Large intestine (tissue), 3 donors: ENCODE results near the gene PDZRN3. TPM values are rescaled to one million over a fixed set of nuclear protein-coding genes. Genes with fewer than 3 reads are reported as not detected.

Source experiments
- DNase-seq, 2 donors: peaks; one replicate each; pipeline versions ENCODE4 v3.0.0 to v3.0.0-alpha.2; 2013
- H3K27ac ChIP-seq: one replicate; pipeline ENCODE4 v1.5.1; 2013; ENCODE audit warnings: low read length
- H3K27me3 ChIP-seq: 2 replicates; pipeline ENCODE4 v1.6.1; 2013; ENCODE audit warnings: low read length; ENCODE audit not compliant: control insufficient read depth, insufficient read depth
- H3K36me3 ChIP-seq: 2 replicates; pipeline ENCODE4 v1.6.1; 2013; ENCODE audit warnings: low read length; ENCODE audit not compliant: control insufficient read depth, insufficient read depth
- H3K4me1 ChIP-seq: one replicate; pipeline ENCODE4 v1.6.1; 2013; ENCODE audit warnings: low read length; ENCODE audit not compliant: control insufficient read depth, insufficient read depth
- H3K4me3 ChIP-seq: one replicate; pipeline ENCODE4 v1.5.1; 2013; ENCODE audit warnings: low read length
- H3K9me3 ChIP-seq: one replicate; pipeline ENCODE4 v1.6.1; 2013; ENCODE audit warnings: mild to moderate bottlenecking, low read depth, low read length, moderate library complexity; ENCODE audit not compliant: control insufficient read depth
- WGBS: methylation state at CpG from one replicate; pipeline ENCODE4 v1.1.5; 2013; ENCODE audit warnings: low lambda C conversion rate; ENCODE audit not compliant: insufficient coverage; 5-methylcytosine and 5-hydroxymethylcytosine counted together
- polyA plus RNA-seq: library from polyadenylated mRNA; unstranded; fragments of 120-200 nt; gene quantifications from one replicate; pipeline ENCODE4 v1.2.1, GENCODE V29; 2013

Gene PDZRN3
- polyA plus RNA-seq, 1 donor: 40.7 TPM

DNA sequence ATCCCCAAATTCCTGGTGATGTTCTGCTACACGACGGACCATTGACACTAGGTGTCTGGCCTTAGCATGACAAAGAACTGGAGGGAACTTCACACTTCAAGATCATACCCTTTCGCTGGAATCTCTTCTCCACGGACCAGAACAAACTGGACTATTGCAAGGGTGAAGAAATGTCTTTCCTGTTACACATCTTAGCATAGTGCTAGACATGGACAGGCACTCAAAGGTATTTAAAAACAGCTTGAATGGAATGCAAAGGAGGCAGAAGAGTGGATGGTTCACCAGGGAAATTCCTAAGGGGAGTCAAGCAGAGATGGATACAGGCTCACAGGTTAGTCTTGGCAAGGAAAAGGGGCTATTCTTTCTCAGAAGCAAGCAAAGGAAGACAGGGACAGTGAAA, 33.5 kb upstream of the PDZRN3 start:
- no CpG with 5 or more reads among the region's 4 CpGs for WGBS
- H3K27ac ChIP-seq: no peak overlapping the region
- H3K4me1 ChIP-seq: no peaks in the 10 kb centered on the region
- H3K4me3 ChIP-seq: no peak overlapping the region
- no peaks in the 10 kb centered on the region for H3K27me3 ChIP-seq
- no peak for DNase-seq
- no peaks in the 10 kb centered on the region for H3K9me3 ChIP-seq
- H3K36me3 ChIP-seq: no peaks in the 10 kb centered on the region

DNA sequence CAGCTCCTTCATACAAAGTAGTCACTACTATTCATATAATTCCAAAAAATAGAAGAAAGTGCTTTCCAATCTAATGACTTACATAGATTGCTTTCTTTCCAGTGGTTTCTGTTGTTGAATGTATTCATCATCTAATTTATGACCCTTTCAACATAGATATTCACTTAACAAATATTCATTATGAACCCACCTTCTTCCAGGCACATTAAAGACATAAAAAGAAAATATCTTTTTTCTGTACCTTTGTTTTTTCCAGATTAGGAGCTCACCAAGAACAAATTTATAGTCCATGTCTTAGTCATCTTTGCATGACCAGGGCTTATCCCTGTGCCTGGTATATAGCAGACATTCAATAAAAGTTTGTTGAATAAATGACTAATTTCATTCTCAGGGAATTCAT, 32.4 kb upstream of the PDZRN3 start:
- H3K4me1 ChIP-seq: peaks cover 3% of the 10 kb centered on the region
- no peaks in the 10 kb centered on the region for H3K27me3 ChIP-seq
- H3K9me3 ChIP-seq: no peaks in the 10 kb centered on the region
- H3K4me3 ChIP-seq: no peak overlapping the region
- DNase-seq: no peak
- no peaks in the 10 kb centered on the region for H3K36me3 ChIP-seq
- no peak overlapping the region for H3K27ac ChIP-seq

- Histone ChIP-seq H3K27me3 (no peaks in the 10 kb centered on the region), H3K4me3 (no peak overlapping the region), H3K27ac (no peak overlapping the region), H3K36me3 (no peaks in the 10 kb centered on the region), H3K9me3 (no peaks in the 10 kb centered on the region), H3K4me1 (peaks cover 3% of the 10 kb centered on the region)
- DNase-seq: no peak
- WGBS: 100% methylated on average over 1 of the region's 4 CpGs
Measured at GRCh38 chr3:73656241-73656890, 31.6 kb upstream of the PDZRN3 start.

DNA sequence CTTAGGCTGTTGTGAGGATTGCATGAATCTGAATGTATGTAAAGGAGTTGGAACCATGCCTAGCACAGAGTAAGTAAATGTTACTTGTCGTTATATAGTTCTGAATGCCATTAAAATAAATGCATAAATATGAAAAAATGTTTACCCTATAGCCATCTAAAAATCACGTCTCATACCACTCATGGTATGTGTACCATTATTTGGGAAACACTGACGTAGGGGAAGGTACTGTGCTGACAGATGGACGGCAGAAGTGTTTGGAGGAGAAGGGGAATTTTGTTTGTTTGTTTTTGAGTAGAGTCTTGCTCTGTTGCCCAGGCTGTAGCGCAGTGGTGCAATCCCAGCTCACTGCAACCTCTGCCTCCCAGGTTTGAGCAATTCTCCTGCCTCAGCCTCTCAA, 30.5 kb upstream of the PDZRN3 start:
- H3K36me3 ChIP-seq: no peaks in the 10 kb centered on the region
- H3K27ac ChIP-seq: no peak overlapping the region
- H3K4me1 ChIP-seq: peaks cover 3% of the 10 kb centered on the region
- H3K9me3 ChIP-seq: no peaks in the 10 kb centered on the region
- DNase-seq: no peak
- H3K27me3 ChIP-seq: no peaks in the 10 kb centered on the region
- WGBS: no CpG with 5 or more reads among the region's 5 CpGs
- H3K4me3 ChIP-seq: no peak overlapping the region

DNA sequence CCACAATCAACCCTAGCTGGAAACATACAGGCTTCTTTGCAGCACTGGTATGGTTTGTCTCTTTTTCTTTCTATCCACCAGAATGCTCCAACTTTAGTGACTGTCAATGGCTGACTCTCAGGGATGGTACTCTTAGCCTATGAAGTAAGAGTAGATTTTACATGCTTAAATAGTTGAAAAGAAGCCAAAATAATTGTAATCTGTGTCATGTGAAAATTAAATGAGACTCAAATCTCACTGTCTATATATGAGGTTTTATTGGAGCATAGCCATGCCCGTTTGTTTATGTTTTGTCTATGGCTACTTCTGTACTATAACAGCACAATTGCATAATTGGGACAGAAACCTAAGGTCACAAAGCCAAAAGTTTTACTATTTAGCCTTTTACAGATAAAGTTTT, 29.1 kb upstream of the PDZRN3 start:
- Histone ChIP-seq H3K4me3 (no peak overlapping the region), H3K27ac (no peak overlapping the region), H3K9me3 (no peaks in the 10 kb centered on the region), H3K4me1 (peaks cover 10% of the 10 kb centered on the region), H3K27me3 (no peaks in the 10 kb centered on the region), H3K36me3 (no peaks in the 10 kb centered on the region)
- WGBS: no CpG with 5 or more reads among the region's 1 CpG
- no peak for DNase-seq

- Histone ChIP-seq H3K36me3 (no peaks in the 10 kb centered on the region), H3K4me1 (peaks cover 14% of the 10 kb centered on the region), H3K27me3 (no peaks in the 10 kb centered on the region), H3K27ac (no peak overlapping the region), H3K9me3 (no peaks in the 10 kb centered on the region), H3K4me3 (no peak overlapping the region)
- DNase-seq: no peak
- WGBS: no CpG with 5 or more reads among the region's 3 CpGs
Measured at GRCh38 chr3:73653351-73653750, 28.6 kb upstream of the PDZRN3 start.

DNA sequence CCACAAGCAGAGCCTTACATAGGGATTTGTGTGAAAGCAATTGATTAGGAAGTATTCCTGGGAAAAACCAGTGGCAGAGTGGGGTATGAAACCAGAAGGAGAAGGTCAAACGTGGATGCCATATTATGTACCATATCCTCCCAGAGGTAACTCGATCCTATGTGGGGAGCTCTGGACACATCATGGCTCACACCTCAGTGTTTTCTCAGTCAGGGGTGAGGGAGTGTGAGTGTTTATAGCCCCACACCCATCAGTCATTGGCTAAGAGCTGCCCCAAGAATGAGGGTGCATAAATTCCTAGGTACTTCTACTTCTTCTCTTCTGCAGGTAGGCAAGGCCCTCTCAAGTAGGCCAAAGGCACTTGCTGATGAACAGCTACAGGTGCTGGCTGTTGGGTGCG, 28.2 kb upstream of the PDZRN3 start:
- no peak for DNase-seq
- no peak overlapping the region for H3K27ac ChIP-seq

GRCh38 chr3:73637042-73637441, 12.3 kb upstream of the PDZRN3 start:
- Histone ChIP-seq H3K36me3 (no peaks in the 10 kb centered on the region), H3K9me3 (no peaks in the 10 kb centered on the region), H3K27me3 (no peaks in the 10 kb centered on the region), H3K4me3 (no peak overlapping the region), H3K4me1 (no peaks in the 10 kb centered on the region), H3K27ac (no peak overlapping the region)
- no peak for DNase-seq

More for the DNA sequence above, 28.2 kb upstream of the PDZRN3 start:
- no peaks in the 10 kb centered on the region for H3K27me3 ChIP-seq
- H3K4me1 ChIP-seq: peaks cover 14% of the 10 kb centered on the region
- H3K9me3 ChIP-seq: no peaks in the 10 kb centered on the region
- no peaks in the 10 kb centered on the region for H3K36me3 ChIP-seq
- no CpG with 5 or more reads among the region's 3 CpGs for WGBS
- no peak overlapping the region for H3K4me3 ChIP-seq

- no peaks in the 10 kb centered on the region for H3K4me1 ChIP-seq
- H3K9me3 ChIP-seq: no peaks in the 10 kb centered on the region
- H3K27ac ChIP-seq: no peak overlapping the region
- no peaks in the 10 kb centered on the region for H3K36me3 ChIP-seq
- H3K4me3 ChIP-seq: no peak overlapping the region
- no peaks in the 10 kb centered on the region for H3K27me3 ChIP-seq
- no peak for DNase-seq
- WGBS: 53% methylated on average over 1 of the region's 1 CpG
Measured at GRCh38 chr3:73635254-73635653, 10.5 kb upstream of the PDZRN3 start.

- no peak for DNase-seq
- no peak overlapping the region for H3K27ac ChIP-seq
Measured at GRCh38 chr3:73633916-73634344, 9.2 kb upstream of the PDZRN3 start.

DNA sequence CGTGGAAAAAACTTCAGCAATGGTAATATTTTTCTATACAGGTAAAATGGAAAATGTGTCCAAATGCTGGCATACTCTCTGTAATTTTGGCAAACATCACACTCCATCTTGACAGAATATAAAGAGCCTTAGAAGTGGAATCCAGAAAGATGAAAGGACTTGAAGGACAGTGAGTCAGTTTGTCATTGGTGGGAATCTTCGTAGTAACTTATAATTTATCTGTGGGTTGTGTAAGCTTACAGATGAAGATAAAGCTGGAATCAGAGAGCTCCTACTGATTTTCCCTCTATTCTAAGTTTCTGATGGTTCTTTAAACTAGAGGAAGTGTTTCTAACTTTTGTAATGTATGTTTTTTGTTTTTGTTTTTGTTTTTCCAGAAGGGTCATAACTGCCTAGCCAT, 8.7 kb upstream of the PDZRN3 start:
- H3K4me3 ChIP-seq: no peak overlapping the region
- no peak for DNase-seq
- H3K27ac ChIP-seq: no peak overlapping the region
- no peaks in the 10 kb centered on the region for H3K27me3 ChIP-seq
- H3K36me3 ChIP-seq: no peaks in the 10 kb centered on the region
- 100% methylated on average over 1 of the region's 2 CpGs for WGBS
- H3K9me3 ChIP-seq: no peaks in the 10 kb centered on the region
- H3K4me1 ChIP-seq: no peaks in the 10 kb centered on the region

More at GRCh38 chr3:73633916-73634344, 9.2 kb upstream of the PDZRN3 start:
- Histone ChIP-seq H3K4me3 (no peak overlapping the region), H3K9me3 (no peaks in the 10 kb centered on the region), H3K27me3 (no peaks in the 10 kb centered on the region), H3K36me3 (no peaks in the 10 kb centered on the region), H3K4me1 (no peaks in the 10 kb centered on the region)
- WGBS: 100% methylated on average over 1 of the region's 3 CpGs
